ENCODE data around the gene GP1BB. TPM values are rescaled to one million over a fixed set of nuclear protein-coding genes. Genes with fewer than 3 reads are reported as not detected.

GP1BB gene
- total RNA-seq, 1 donor from 2014 or later = 5.4 TPM

- no peak for DNase-seq
These were observed 4.2 kb downstream of the GP1BB start for GRCh38 chr22:19727310-19728150.

- no peak for DNase-seq
These were observed 4.9 kb downstream of the GP1BB start for GRCh38 chr22:19728271-19728670.

GRCh38 chr22:19728836-19729235 lies 5.5 kb downstream of the GP1BB start:
- no peak for DNase-seq

- DNase-seq = no peak
These were observed 6.2 kb downstream of the GP1BB start for GRCh38 chr22:19729507-19729906.

GRCh38 chr22:19730198-19730597 lies 6.9 kb downstream of the GP1BB start:
- no peak for DNase-seq

- DNase-seq = peak; percentile 87
These were observed 7.5 kb downstream of the GP1BB start for GRCh38 chr22:19730655-19731360.

- no peak for DNase-seq
These were observed 8.2 kb downstream of the GP1BB start for GRCh38 chr22:19731361-19732135.

- no peak for DNase-seq
These were observed 9.2 kb downstream of the GP1BB start for GRCh38 chr22:19732403-19733113.

GRCh38 chr22:19733755-19734154 lies 10.4 kb downstream of the GP1BB start:
- DNase-seq = no peak

- no peak for DNase-seq
These were observed 10.8 kb downstream of the GP1BB start for GRCh38 chr22:19734163-19734562.

GRCh38 chr22:19734837-19735382 lies 11.6 kb downstream of the GP1BB start:
- no peak for DNase-seq

GRCh38 chr22:19735665-19736510 lies 12.5 kb downstream of the GP1BB start:
- no peak for DNase-seq

- no peak for DNase-seq
These were observed 14.7 kb downstream of the GP1BB start for GRCh38 chr22:19737846-19738663.

- no peak for DNase-seq
These were observed 15.5 kb downstream of the GP1BB start for GRCh38 chr22:19738664-19739447.

GRCh38 chr22:19739448-19739895 lies 16.1 kb downstream of the GP1BB start:
- DNase-seq = no peak

GRCh38 chr22:19739911-19740449 lies 16.6 kb downstream of the GP1BB start:
- DNase-seq = no peak

- no peak for DNase-seq
These were observed 17.2 kb downstream of the GP1BB start for GRCh38 chr22:19740586-19740985.

- no peak for DNase-seq
These were observed 17.7 kb downstream of the GP1BB start for GRCh38 chr22:19741053-19741452.

Data from dermis blood vessel endothelial cell (primary cell).